Lower leg skin (tissue), 3 donors: ENCODE results near the gene ZNF644.

ENCODE experiments used
- CTCF ChIP-seq, 3 donors: fragments of 450-650 bp; IDR thresholded peaks; one replicate each; pipeline ENCODE4 v1.5.1; 2016; ENCODE audit warnings: antibody characterized with exemption in 3 of 3, mild to moderate bottlenecking in 3 of 3, moderate library complexity in 2 of 3
- POLR2A ChIP-seq, 2 donors: fragments of 450-650 bp; IDR thresholded peaks; one replicate each; pipeline ENCODE4 v1.6.1; 2016 to 2017; ENCODE audit warnings: antibody characterized with exemption in 2 of 2, mild to moderate bottlenecking in 1 of 2, moderate library complexity in 1 of 2

- no peak for TF ChIP-seq POLR2A (IDR thresholded peaks at IDR 0.05)
- TF ChIP-seq CTCF (IDR thresholded peaks at IDR 0.05): no peak
Measured at GRCh38 chr1:90955769-90956168, 66.1 kb downstream of the ZNF644 start.
